HFFc6 (cell line): ENCODE data around the gene SRSF9. TPM values are rescaled to one million over a fixed set of nuclear protein-coding genes. Genes with fewer than 3 reads are reported as not detected.

Experiments used
- DNase-seq: peaks from one replicate; pipeline ENCODE4 v3.0.0-alpha.2; 2018
- H3K27ac Mint-ChIP-seq: 2 replicates; pipeline ENCODE4 v1.8.0; 2020; ENCODE audit warnings: mild to moderate bottlenecking, mixed read lengths
- H3K27me3 Mint-ChIP-seq: 2 replicates; pipeline ENCODE4 v1.8.0; 2021; ENCODE audit warnings: mild to moderate bottlenecking, moderate library complexity, mixed read lengths; ENCODE audit not compliant: insufficient read depth
- H3K36me3 Mint-ChIP-seq: 2 replicates; pipeline ENCODE4 v1.8.0; 2021; ENCODE audit warnings: low read depth, mixed read lengths
- H3K4me1 Mint-ChIP-seq: 2 replicates; pipeline ENCODE4 v1.8.0; 2020; ENCODE audit warnings: low read depth, mixed read lengths
- H3K4me3 Mint-ChIP-seq: 2 replicates; pipeline ENCODE4 v1.8.0; 2020; ENCODE audit warnings: mild to moderate bottlenecking, moderate library complexity, mixed read lengths
- H3K9me3 Mint-ChIP-seq: 2 replicates; pipeline ENCODE4 v1.8.0; 2020; ENCODE audit warnings: mild to moderate bottlenecking, mixed read lengths
- CTCF ChIP-seq: fragments of 200-600 bp; sonication (generic); IDR thresholded peaks from 2 replicates; pipeline ENCODE4 v1.5.0; 2021; ENCODE audit warnings: antibody characterized with exemption, mild to moderate bottlenecking
- total RNA-seq, 6 experiments: library from RNA; stranded (reverse); fragmentation: NEBNext Ultra II Directional; extraction: Animal tissue kit (Norgen Biotek cat#: 25700); gene quantifications; 2 replicates in 1 of 6; 3 replicates in 5 of 6; pipeline ENCODE4 v1.2.3, GENCODE V29; 2021

SRSF9 gene
- total RNA-seq, 6 experiments from 2014 or later, result 232 to 247 (median 238) TPM

- Mint-ChIP-seq H3K27me3 (peaks cover 5% of the 10 kb centered on the region; the same call in 1 of the 2 replicates), H3K4me1 (peaks cover 30% of the 10 kb centered on the region), H3K27ac (peak overlapping the region; percentile 26; the same call in 1 of the 2 replicates), H3K36me3 (peaks cover 51% of the 10 kb centered on the region), H3K9me3 (no peaks in the 10 kb centered on the region), H3K4me3 (no peak overlapping the region)
- DNase-seq, result no peak
- no peak for TF ChIP-seq CTCF
These were observed 5.8 kb downstream of the SRSF9 start for GRCh38 chr12:120463712-120464111.

GRCh38 chr12:120462099-120462640 is 7.4 kb downstream of the SRSF9 start:
- Mint-ChIP-seq H3K4me1 (peaks cover 19% of the 10 kb centered on the region), H3K36me3 (peaks cover 46% of the 10 kb centered on the region), H3K4me3 (no peak overlapping the region), H3K27me3 (peaks cover 5% of the 10 kb centered on the region; the same call in 1 of the 2 replicates), H3K9me3 (no peaks in the 10 kb centered on the region), H3K27ac (no peak overlapping the region)
- TF ChIP-seq CTCF, result no peak
- no peak for DNase-seq

- DNase-seq, result no peak
- Mint-ChIP-seq H3K4me3 (no peak overlapping the region), H3K27me3 (peaks cover 6% of the 10 kb centered on the region; the same call in 1 of the 2 replicates), H3K9me3 (no peaks in the 10 kb centered on the region), H3K36me3 (peaks cover 46% of the 10 kb centered on the region), H3K27ac (no peak overlapping the region), H3K4me1 (peaks cover 8% of the 10 kb centered on the region; the same call in 1 of the 2 replicates)
- no peak for TF ChIP-seq CTCF
These were observed 9.4 kb downstream of the SRSF9 start for GRCh38 chr12:120460157-120460556.

- no peak overlapping the region for H3K27ac Mint-ChIP-seq
- peaks cover 8% of the 10 kb centered on the region; the same call in 1 of the 2 replicates for H3K4me1 Mint-ChIP-seq
- no peak overlapping the region for H3K4me3 Mint-ChIP-seq
- H3K9me3 Mint-ChIP-seq, result no peaks in the 10 kb centered on the region
- peaks cover 6% of the 10 kb centered on the region; the same call in 1 of the 2 replicates for H3K27me3 Mint-ChIP-seq
- DNase-seq, result no peak
- TF ChIP-seq CTCF, result peak; percentile 63
- peaks cover 30% of the 10 kb centered on the region for H3K36me3 Mint-ChIP-seq
These were observed 12.4 kb downstream of the SRSF9 start for GRCh38 chr12:120457133-120457532.

GRCh38 chr12:120455302-120455701 is 14.2 kb downstream of the SRSF9 start:
- Mint-ChIP-seq H3K9me3 (no peaks in the 10 kb centered on the region), H3K27me3 (peaks cover 6% of the 10 kb centered on the region; the same call in 1 of the 2 replicates), H3K27ac (no peak overlapping the region), H3K4me3 (no peak overlapping the region), H3K36me3 (peaks cover 19% of the 10 kb centered on the region), H3K4me1 (peaks cover 8% of the 10 kb centered on the region; the same call in 1 of the 2 replicates)
- no peak for DNase-seq
- TF ChIP-seq CTCF, result no peak
